Measurements from ENCODE around the gene ZMIZ1. TPM values are rescaled to one million over a fixed set of nuclear protein-coding genes. Genes with fewer than 3 reads are reported as not detected.

ZMIZ1 gene
- total RNA-seq, 2 experiments from 2014 or later: 27.3 to 28.2 TPM

DNA sequence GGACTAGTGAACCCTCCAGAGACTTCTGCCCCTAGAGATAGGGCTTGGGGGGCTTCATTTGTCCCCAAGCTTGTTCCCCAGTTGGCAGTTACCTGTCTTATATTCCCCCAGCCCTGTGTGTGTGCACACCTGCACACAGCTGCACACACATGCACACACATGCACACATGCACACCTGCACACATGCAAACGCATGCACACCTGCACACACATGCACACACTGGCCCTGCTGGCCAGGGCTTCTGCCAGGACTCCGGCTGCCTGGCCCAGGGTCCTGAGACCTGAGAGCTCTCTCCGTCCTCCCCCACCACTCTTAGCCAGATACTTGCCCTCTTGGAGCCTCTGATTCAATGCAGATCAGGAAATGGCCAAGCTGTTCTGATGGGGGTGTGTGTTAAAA lies 6.7 kb downstream of the ZMIZ1 start:
- H3K27me3 Mint-ChIP-seq: no peaks in the 10 kb centered on the region
- H3K4me1 Mint-ChIP-seq: peaks cover 22% of the 10 kb centered on the region

DNA sequence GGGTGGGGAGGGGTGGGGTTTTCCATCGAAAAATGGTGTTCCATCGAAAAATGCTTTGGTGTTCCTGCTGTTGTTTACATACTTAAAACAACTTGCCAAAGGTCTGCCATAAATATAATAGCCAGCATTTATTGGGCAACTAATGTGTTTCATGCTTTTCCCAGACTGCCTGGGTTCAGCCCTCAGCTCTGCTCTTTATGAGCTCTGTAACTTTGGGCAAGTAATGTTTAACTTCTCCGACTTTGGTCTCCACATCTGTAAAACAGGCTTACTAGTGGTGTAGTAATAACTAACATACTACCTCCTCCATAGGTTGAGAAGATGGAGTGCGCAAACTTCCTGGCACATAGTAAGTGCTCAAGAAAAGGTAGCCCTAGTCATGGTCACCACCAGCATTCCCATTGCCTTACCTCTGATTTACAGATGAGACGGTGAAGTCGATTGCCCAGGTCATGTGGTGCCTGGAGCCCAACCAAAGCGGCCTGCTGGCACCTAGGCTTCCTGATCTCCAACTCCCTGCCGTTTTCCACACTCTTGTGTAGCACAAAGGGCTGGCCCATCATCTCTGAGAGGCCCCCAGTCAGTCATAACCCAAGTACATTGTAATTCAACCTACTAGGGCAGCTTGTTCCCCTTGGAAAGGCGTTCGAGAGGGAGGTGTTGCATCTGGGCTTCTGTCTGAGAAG lies 8.9 kb downstream of the ZMIZ1 start:
- Mint-ChIP-seq H3K36me3 (no peaks in the 10 kb centered on the region), H3K4me3 (no peak overlapping the region), H3K9me3 (no peaks in the 10 kb centered on the region), H3K27ac (no peak overlapping the region), H3K4me1 (peaks cover 14% of the 10 kb centered on the region), H3K27me3 (no peaks in the 10 kb centered on the region)
- DNase-seq: no peak

More for the DNA sequence above, 6.7 kb downstream of the ZMIZ1 start:
- no peak for DNase-seq
- H3K4me3 Mint-ChIP-seq: no peak overlapping the region
- no peaks in the 10 kb centered on the region for H3K36me3 Mint-ChIP-seq
- H3K9me3 Mint-ChIP-seq: no peaks in the 10 kb centered on the region
- no peak overlapping the region for H3K27ac Mint-ChIP-seq

DNA sequence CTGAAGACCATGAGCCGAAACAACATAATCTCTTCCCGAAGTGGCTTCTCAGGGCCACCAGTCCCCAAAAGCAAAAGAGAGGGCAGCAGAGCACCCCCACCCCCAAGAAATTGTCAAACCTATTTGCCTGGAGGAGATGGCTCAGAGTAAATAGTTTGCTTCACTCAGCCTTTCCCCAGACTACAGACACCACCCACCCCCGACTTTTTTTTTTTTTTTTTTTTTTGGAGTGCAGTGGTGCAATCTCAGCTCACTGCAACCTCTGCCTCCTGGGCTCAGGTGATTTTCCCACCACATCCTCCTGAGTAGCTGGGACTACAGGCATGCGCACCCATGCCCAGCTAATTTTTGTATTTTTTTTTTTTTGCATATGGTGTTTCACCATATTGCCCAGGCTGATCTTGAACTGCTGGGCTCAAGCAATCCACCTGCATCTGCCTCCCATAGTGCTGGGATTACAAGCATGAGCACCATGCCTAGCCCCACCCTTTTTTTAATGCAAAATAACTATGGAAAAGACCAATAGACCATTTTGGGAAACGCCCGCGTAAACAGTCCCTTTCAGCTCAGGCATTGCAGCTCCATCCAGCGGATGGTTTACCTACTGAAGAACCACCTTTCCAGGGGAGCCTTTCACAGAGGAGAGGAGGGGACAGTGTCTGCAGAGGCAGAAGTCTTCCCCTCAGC lies 9.7 kb downstream of the ZMIZ1 start:
- no peak for DNase-seq
- H3K4me1 Mint-ChIP-seq: peaks cover 20% of the 10 kb centered on the region
- no peaks in the 10 kb centered on the region for H3K36me3 Mint-ChIP-seq
- no peak overlapping the region for H3K4me3 Mint-ChIP-seq
- H3K9me3 Mint-ChIP-seq: no peaks in the 10 kb centered on the region
- H3K27me3 Mint-ChIP-seq: no peaks in the 10 kb centered on the region
- no peak overlapping the region for H3K27ac Mint-ChIP-seq

DNA sequence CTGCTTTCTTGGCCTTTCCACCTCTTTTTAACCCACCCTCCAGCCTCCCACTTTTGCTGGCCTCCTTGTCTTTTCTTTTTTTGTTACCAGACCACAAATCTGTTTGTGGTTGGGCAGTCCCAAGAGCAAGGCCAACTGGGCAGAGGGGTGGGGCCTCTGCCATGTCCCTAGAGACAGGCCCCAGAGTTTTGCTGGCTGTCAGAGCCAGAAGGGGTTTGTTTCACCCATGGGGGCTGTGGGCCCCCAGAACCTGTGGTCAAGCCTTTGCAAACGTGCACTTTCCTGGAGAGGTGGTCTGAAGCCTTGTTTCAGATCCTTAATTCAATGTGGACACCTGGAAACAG lies 10.3 kb downstream of the ZMIZ1 start:
- no peak for DNase-seq
- Mint-ChIP-seq H3K4me1 (peaks cover 21% of the 10 kb centered on the region), H3K27ac (no peak overlapping the region), H3K4me3 (no peak overlapping the region), H3K36me3 (no peaks in the 10 kb centered on the region), H3K9me3 (no peaks in the 10 kb centered on the region), H3K27me3 (no peaks in the 10 kb centered on the region)

DNA sequence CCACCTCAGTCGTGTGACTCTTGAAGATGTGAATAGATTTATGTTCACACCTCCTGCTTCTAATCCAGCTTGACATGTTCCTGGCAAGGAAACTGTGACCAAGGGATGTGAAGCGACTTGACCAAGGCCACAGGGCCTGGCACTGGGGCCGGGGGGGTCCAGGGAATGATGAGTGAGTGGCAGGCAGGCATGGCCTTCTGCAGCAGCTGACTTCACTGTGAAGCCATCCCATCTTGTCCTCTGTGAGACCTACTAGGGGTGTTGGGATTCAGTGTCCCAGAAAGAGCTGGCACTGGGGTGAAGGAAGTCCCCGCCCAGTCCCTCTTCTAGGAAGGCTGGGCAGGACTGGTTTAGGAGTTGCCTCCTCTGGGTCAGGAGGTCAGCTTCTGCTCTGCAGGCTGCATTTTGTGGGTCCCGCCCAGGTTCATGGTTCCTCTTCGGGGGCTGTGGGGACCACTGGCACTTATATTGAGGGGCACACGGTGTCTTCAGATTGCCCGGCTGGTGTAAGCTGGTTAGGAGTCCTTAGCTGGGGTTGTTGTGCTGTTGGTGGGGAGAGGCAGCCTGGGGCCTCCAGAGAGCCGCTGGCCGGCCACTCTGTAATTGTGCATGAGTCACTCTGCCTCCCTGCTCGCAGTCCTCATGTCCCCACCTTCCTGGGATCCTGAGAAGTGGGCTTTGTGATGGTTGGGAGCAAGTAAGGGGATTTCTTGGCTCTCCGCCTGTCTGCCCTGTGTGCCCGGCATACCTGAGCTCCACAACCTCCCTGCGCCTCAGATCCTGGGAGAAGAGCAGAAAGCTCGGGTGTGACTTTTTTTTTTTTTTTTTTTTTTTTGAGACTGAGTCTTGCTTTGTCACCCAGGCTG lies 11.0 kb downstream of the ZMIZ1 start:
- Mint-ChIP-seq H3K4me3 (no peak overlapping the region), H3K4me1 (peaks cover 27% of the 10 kb centered on the region)
- no peak for DNase-seq

DNA sequence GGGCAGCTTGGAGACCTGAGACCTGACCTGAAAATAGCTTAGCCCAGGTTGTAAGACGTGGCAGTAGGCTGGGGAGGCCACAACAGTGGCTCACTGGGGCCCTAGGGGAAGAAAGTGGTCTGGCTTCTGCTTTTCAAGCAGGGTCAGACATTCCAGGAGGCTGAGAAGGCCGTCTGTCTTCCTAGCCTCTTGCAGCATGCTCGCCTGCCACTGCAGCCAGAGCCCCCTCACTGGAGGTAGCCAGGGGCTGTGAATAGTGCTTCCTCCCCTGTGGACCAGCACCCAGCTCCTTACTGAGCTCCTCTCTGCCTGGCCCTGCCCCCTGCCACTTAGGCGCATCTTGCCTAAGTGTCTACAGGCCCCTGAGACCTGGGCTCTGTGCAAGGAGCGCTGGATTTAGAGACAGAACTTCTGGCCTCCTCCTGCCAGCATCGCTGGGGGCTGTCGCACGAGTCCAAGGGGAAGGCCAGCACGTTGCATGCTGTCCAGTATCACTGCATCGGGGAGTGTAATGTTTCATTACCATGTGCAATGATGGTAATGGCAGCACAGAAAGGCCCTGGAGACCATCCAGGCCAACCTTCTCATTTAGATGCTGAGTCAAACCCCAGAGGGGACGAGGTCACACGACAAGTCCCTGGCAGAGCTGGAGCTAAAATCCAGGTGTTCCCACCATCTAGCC lies 12.7 kb downstream of the ZMIZ1 start:
- H3K4me1 Mint-ChIP-seq: peaks cover 26% of the 10 kb centered on the region
- H3K4me3 Mint-ChIP-seq: no peak overlapping the region
- H3K27me3 Mint-ChIP-seq: no peaks in the 10 kb centered on the region
- no peaks in the 10 kb centered on the region for H3K9me3 Mint-ChIP-seq
- DNase-seq: no peak
- no peaks in the 10 kb centered on the region for H3K36me3 Mint-ChIP-seq
- no peak overlapping the region for H3K27ac Mint-ChIP-seq

More for the DNA sequence above, 11.0 kb downstream of the ZMIZ1 start:
- Mint-ChIP-seq H3K27ac (no peak overlapping the region), H3K27me3 (no peaks in the 10 kb centered on the region), H3K36me3 (no peaks in the 10 kb centered on the region), H3K9me3 (no peaks in the 10 kb centered on the region)

DNA sequence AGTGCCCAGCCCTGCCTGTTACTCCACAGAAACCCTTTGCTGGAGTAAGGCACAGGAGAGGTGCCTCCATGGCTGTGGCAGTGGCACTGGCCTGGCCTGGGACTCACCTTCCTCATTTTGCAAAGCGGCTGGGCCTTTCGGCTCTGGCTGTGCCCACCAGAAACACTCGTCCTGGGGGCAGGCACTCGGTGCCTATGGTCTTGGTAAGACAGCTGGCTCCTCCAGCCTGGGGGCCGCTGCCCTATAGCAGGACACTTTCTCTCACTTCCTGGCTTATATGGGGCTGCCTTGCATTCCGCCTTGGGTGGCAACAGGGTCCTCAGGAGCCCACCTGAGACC lies 13.2 kb downstream of the ZMIZ1 start:
- peaks cover 29% of the 10 kb centered on the region for H3K4me1 Mint-ChIP-seq
- no peaks in the 10 kb centered on the region for H3K27me3 Mint-ChIP-seq
- DNase-seq: no peak
- H3K9me3 Mint-ChIP-seq: no peaks in the 10 kb centered on the region
- no peak overlapping the region for H3K27ac Mint-ChIP-seq
- no peak overlapping the region for H3K4me3 Mint-ChIP-seq
- no peaks in the 10 kb centered on the region for H3K36me3 Mint-ChIP-seq

DNA sequence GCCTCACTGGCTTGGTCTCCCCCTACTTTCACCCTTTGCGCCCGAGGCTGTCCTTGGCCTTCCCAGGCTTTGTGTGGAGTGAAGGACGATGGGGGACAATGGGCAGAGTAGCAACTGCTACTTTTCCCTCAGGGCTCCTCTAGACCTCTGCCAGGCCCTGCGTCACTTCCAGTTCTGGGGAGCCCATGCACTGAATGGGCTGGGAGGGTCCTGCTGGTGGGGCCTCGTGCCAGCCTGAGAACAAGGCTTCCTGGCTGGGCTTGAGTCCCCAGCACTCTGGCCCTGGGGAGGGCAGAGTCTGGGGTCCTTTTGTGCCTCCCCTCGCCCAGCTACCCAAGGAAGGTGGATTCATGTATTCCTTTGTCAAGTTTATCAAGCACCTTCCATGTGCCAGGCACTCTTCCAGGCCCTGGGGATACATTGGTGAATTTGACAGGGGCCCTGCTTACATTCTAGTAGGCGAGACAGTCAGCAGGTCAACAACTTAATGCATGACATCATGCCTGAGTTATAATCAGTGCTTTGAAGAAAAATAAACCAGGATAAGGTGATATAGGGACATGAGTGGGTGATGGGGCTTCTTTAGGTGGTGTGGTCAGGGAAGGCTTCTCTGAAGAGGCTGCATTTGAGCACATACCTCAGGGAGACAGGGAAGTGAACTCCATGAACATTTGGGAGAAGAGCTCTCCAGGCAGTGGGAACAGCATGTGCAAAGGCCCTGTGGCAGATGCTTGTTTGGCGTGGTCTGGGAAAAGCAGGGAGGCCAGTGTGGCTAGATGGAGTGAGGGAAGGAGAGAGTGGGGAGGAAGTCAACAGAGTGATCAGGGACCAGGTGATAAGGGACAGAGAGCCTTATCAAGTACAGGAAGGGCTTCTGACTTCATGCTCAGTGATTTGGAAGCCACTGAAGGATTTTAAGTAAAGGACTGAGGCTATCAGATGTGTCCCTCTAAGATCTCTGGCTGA lies 14.1 kb downstream of the ZMIZ1 start:
- no peaks in the 10 kb centered on the region for H3K27me3 Mint-ChIP-seq
- no peaks in the 10 kb centered on the region for H3K36me3 Mint-ChIP-seq
- no peak overlapping the region for H3K27ac Mint-ChIP-seq
- H3K4me1 Mint-ChIP-seq: peaks cover 32% of the 10 kb centered on the region
- no peak overlapping the region for H3K4me3 Mint-ChIP-seq
- DNase-seq: no peak
- no peaks in the 10 kb centered on the region for H3K9me3 Mint-ChIP-seq

DNA sequence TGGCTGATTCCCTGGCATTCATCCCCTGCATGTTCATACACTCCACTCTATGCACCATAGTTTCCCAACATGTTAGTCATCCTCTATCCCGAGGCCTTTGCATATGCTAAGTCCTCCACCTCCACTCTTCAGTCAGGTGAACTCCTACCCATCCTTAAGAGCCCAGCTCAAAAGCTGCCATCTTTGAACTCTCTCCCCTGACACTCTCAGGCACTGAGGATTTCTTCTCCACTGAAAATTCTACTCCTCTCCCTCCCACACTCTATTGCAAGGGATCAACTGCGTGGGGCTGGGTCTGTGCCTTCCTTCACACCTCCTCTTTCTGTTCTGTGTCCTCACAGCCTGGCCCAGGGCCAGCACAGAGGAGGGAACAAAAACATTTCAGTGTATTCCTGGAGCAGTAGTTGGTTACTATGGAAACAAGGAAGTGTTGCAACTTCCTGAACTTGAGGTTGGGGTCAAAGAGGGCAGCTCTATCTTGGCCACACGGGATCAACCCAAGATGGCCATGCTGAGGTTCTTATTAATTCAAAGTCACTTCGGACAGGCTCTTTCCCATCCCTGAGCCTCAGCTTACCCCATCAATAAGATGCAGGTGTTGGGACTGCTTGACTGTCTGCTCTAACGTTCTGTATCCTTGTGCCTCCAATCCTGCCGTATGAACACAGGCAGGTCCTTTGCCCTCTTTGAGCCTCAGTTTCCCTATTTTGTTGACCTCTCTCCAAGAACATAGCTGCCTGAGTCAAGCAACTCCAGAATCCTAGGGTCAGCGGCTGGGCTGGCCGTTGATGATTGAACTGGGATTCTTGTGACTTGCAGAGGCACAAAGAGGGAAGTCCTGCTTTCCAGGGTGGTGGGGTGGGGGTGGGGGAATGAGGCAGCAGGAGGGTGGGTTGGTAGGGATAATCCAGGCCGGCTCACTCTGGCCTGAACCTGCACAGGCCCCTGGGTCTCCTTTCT lies 15.5 kb downstream of the ZMIZ1 start:
- H3K27ac Mint-ChIP-seq: no peak overlapping the region
- H3K4me3 Mint-ChIP-seq: no peak overlapping the region
- DNase-seq: peak; percentile 11
- H3K4me1 Mint-ChIP-seq: peaks cover 30% of the 10 kb centered on the region
- no peaks in the 10 kb centered on the region for H3K27me3 Mint-ChIP-seq
- H3K9me3 Mint-ChIP-seq: no peaks in the 10 kb centered on the region
- H3K36me3 Mint-ChIP-seq: no peaks in the 10 kb centered on the region

DNA sequence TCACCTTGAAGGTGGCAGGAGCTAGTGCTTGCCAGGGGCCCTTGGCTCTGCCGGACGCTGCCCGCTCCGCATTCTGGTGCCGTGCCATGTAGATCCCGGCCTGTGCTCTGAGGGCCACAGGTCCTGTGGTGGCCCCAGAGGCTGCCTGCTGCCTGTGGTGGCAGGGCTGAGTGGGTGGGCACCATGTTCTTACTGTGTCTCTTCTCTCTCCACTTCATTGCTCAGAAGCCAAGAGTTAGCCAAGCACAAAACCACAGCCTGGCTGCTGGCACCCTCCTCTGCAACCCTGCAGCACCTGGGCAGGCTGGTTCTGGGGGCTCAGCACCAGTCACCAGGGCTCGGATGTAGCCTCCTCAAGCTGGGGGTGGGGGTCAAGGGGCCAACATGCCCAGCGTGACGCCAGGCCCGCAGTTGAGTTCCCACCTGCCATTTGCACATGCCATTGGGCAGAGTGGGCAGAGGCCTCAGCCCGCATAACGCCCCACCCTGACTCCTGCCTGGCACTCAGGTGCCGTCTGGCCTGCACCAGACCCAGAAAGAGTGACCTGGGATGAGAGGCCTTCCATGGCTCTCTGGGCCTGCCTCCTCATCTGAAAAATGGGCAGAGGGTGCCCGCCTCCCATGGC lies 16.3 kb downstream of the ZMIZ1 start:
- H3K27me3 Mint-ChIP-seq: no peaks in the 10 kb centered on the region
- no peaks in the 10 kb centered on the region for H3K36me3 Mint-ChIP-seq
- DNase-seq: no peak
- H3K9me3 Mint-ChIP-seq: no peaks in the 10 kb centered on the region
- peaks cover 34% of the 10 kb centered on the region for H3K4me1 Mint-ChIP-seq
- H3K27ac Mint-ChIP-seq: no peak overlapping the region
- H3K4me3 Mint-ChIP-seq: no peak overlapping the region

DNA sequence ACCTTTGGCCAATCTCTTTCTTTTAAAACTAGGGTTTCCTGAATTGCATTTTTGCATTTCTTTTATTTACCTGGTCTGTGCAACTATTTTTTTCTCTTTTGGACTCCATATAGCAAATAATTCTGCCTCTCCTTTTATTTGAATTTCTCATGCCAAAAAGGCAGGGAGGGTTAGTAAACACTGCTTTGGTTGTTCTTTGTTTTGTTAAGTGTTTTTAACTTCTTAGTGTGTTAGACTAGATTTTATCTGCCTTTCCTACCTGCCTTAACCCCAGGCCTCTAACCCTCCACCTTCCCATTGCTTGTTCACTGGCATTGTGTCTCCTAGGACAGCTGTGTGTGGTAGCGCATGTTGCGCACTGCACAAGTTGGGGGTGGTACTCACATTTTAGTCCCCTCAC lies 18.1 kb downstream of the ZMIZ1 start:
- no peak overlapping the region for H3K27ac Mint-ChIP-seq
- peaks cover 42% of the 10 kb centered on the region for H3K4me1 Mint-ChIP-seq

DNA sequence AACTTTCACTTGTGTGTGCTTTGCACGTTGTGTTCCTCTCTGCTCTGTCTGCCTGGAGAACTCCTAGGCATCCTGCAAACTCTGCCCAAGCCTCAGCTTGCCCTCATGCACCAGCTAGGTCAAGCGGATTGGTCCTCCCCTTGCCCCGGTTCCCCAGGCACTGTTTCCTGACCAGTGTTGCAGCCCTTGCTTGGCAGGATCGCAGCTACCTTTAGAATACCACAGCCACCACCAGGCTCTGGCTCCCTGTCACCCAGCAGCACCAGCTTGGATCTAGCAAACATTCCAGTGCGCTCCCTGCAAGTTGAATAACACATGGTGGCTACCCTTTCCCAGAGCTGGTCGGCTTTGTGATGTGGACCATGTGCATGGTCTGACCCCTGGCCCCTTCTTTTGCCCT lies 19.0 kb downstream of the ZMIZ1 start:
- H3K27ac Mint-ChIP-seq: no peak overlapping the region
- no peaks in the 10 kb centered on the region for H3K9me3 Mint-ChIP-seq
- H3K4me1 Mint-ChIP-seq: peaks cover 46% of the 10 kb centered on the region
- no peaks in the 10 kb centered on the region for H3K27me3 Mint-ChIP-seq
- H3K4me3 Mint-ChIP-seq: no peak overlapping the region
- no peaks in the 10 kb centered on the region for H3K36me3 Mint-ChIP-seq
- no peak for DNase-seq

More for the DNA sequence above, 18.1 kb downstream of the ZMIZ1 start:
- Mint-ChIP-seq H3K4me3 (no peak overlapping the region), H3K36me3 (no peaks in the 10 kb centered on the region), H3K27me3 (no peaks in the 10 kb centered on the region), H3K9me3 (no peaks in the 10 kb centered on the region)
- DNase-seq: no peak

DNA sequence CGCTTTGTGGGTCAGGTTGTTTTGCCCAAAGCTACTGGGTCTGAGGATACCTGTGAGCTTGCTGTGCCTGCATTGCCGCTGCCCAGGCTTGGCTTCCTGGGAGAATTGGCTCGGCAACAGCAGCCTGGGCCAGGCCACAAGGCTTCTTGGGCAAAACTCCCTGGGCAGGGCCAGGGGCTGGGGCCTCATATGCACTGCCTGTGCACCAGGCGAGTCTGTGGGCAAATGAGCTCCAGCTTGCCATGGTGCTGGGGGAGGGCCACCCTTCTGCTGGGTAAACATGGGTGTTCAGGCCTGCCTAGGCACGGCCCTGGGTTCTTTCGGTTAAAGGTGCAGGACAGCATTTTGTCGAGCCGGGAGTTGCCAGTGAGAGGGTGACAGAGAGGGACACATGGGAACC lies 19.4 kb downstream of the ZMIZ1 start:
- H3K36me3 Mint-ChIP-seq: no peaks in the 10 kb centered on the region
- no peak overlapping the region for H3K27ac Mint-ChIP-seq
- peaks cover 44% of the 10 kb centered on the region for H3K4me1 Mint-ChIP-seq
- H3K9me3 Mint-ChIP-seq: no peaks in the 10 kb centered on the region
- H3K27me3 Mint-ChIP-seq: no peaks in the 10 kb centered on the region
- DNase-seq: no peak
- H3K4me3 Mint-ChIP-seq: no peak overlapping the region

Measured in activated naive CD8-positive, alpha-beta T cell treated with anti-CD3 and anti-CD28 coated beads for 36 hours (primary cell).